ENCODE data around the gene OR2H1.

GRCh38 chr6:29494131-29494530 is 37.2 kb downstream of the OR2H1 start:
- TF ChIP-seq CTCF (IDR thresholded peaks at IDR 0.05) (no peak), EZH2 (IDR thresholded peaks at IDR 0.05; ENCODE audit: borderline replicate concordance, insufficient read depth, low read depth, low read length, poor library complexity, severe bottlenecking) (no peak)

Data from B cell (primary cell).